HG02973 (cell line): Measurements from ENCODE around the gene SLC2A1.
"Not testable (repeated sequence)": the region's sequence is repeated elsewhere in the genome, so short reads cannot be mapped to it uniquely, and the experiment has no call there.

ENCODE experiments used
- ATAC-seq: cut with Tn5 transposase; IDR thresholded peaks from one replicate; pipeline ENCODE4 v1.9.1; 2021; ENCODE audit warnings: moderate library complexity; ENCODE audit not compliant: unreplicated experiment

SLC2A1 gene

GRCh38 chr1:42908046-42908445, 50.6 kb downstream of the SLC2A1 start:
- no peak for ATAC-seq

- ATAC-seq = no peak
Measured at GRCh38 chr1:42904434-42904833, 54.2 kb downstream of the SLC2A1 start.

DNA sequence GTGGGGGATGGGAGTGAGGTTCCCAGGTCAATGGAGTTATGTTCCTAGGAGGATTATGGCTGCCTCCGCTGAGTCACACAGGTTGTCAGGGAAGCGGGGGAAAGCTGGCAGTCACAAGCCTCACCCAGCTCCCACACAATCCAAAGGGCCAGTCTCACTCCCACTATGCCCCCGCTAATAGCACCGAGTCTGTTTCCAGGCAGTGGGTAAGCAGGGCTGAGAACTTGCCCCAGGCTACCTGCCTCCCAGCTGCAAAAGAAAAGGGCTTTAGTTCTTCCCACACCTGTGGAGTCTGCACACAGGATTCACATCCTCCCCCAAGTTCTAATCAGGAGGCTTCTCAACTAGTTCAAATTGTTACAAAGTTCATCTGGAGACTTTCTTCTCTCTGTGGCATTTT, 58.7 kb downstream of the SLC2A1 start:
- ATAC-seq = not testable (repeated sequence)

- no peak for ATAC-seq
Measured at GRCh38 chr1:42891465-42892138, 67.1 kb downstream of the SLC2A1 start.

DNA sequence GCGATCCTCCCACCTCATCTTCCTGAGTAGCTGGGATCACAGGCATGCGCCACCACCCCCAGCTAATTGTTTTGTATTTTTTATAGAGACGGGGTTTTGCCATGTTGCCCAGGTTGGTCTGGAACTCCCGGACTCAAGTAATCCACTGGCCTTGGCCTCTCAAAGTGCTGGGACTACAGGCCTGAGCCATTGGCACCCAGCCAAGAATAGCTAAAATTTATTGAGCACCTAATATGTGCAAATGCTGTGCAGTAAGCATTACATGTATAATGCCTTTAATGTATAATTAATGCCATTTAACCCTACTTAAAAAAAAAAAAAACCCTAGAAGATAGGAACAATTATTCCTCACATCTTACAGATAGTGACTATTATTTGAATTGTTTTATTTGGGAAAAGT, 69.4 kb downstream of the SLC2A1 start:
- ATAC-seq = no peak

- no peak for ATAC-seq
Measured at GRCh38 chr1:42888013-42888633, 70.5 kb downstream of the SLC2A1 start.

- no peak for ATAC-seq
Measured at GRCh38 chr1:42887366-42887765, 71.3 kb downstream of the SLC2A1 start.

DNA sequence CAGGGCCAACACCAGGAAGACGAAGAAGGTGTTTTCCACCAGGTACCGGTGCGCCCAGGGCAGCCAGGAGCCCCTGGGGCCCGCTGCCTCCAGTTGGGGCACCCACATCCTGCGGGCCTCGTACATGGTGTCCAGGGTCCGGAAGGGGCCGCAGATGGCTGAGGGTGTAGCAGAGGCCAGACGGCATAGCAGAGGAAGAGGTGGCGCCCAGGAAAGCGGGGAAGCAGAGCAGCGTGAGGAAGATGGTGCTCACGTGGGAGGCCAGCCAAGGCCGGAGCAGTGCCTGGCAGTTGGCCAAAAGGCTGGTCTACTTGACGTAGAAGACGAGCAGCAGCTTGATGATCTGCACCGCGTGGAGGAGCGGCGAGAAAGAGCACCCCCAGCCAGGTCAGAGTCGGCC, 71.9 kb downstream of the SLC2A1 start:
- ATAC-seq = no peak

- ATAC-seq = no peak
Measured at GRCh38 chr1:42886046-42886739, 72.5 kb downstream of the SLC2A1 start.

GRCh38 chr1:42880384-42880783, 78.3 kb downstream of the SLC2A1 start:
- ATAC-seq = no peak

DNA sequence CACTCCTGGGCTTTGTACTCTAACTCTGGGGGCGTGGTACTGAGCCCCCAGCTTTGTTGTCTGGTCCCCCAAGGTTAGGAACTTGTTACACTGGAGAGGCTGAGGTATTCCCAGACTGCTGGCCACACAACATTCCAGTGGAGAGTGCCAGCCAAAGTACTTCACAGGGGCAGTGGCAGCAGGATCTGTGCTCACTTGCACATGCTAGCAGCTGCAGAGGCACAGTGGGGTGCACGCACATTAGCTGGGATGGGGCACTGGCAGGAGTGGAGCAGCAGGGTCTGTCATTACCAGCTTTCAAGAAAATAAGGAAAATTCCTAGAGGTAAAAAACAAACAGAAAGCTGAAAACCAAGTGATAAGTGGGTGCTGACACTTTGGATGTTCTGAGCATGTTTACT, 81.3 kb downstream of the SLC2A1 start:
- ATAC-seq = no peak

GRCh38 chr1:42876009-42876408, 82.7 kb downstream of the SLC2A1 start:
- ATAC-seq = no peak
